HEK293T (cell line): Measurements from ENCODE around the gene NR3C2.

Experiments used
- BHLHE40 ChIP-seq: fragments of 450-650 bp; IDR thresholded peaks from 2 replicates; pipeline ENCODE4 v1.6.1; 2016; ENCODE audit warnings: mild to moderate bottlenecking, moderate library complexity, borderline replicate concordance
- ELF4 ChIP-seq: fragments of 450-650 bp; IDR thresholded peaks from 2 replicates; pipeline ENCODE4 v1.6.1; 2017; ENCODE audit warnings: antibody characterized with exemption
- FOXA1 ChIP-seq: fragments of 450-650 bp; IDR thresholded peaks from 2 replicates; pipeline ENCODE4 v1.6.1; 2016; ENCODE audit warnings: mild to moderate bottlenecking
- SP1 ChIP-seq: fragments of 450-650 bp; IDR thresholded peaks from 2 replicates; pipeline ENCODE4 v1.6.1; 2017
- TARDBP ChIP-seq: fragments of 450-650 bp; IDR thresholded peaks from 2 replicates; pipeline ENCODE4 v1.6.1; 2016
- ZNF384 ChIP-seq: fragments of 450-650 bp; IDR thresholded peaks from 2 replicates; pipeline ENCODE4 v1.6.1; 2016

DNA sequence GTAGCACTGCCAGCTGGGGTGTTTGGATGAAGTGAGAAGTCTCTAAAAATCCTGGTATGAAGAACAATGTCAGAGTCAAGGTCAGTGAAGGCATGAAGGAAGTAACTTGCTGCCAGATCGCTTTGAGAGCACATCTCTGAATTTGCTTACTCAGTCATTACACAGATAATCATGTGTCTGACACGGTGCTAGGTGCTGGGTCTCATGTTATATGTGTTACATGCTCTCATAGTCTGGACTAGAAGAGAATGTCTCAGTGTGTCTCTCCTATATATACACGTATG, 372.4 kb downstream of the NR3C2 start:
- TF ChIP-seq TARDBP (no peak), FOXA1 (no peak), ELF4 (no peak), ZNF384 (no peak), SP1 (no peak), BHLHE40 (no peak)
